Chondrocyte (in vitro differentiated cells): ENCODE results near the gene TBC1D9B. TPM values are rescaled to one million over a fixed set of nuclear protein-coding genes. Genes with fewer than 3 reads are reported as not detected.

Experiments
- DNase-seq: peaks from one replicate; pipeline ENCODE4 v3.0.0; 2021; ENCODE audit warnings: mixed read lengths, low spot score
- H3K27ac Mint-ChIP-seq: one replicate; pipeline ENCODE4 v1.8.0; 2021; ENCODE audit warnings: mild to moderate bottlenecking, moderate library complexity, mixed read lengths; ENCODE audit not compliant: unreplicated experiment
- H3K27me3 Mint-ChIP-seq: 2 replicates; pipeline ENCODE4 v1.8.0; 2021; ENCODE audit warnings: low read depth, mixed read lengths
- H3K36me3 Mint-ChIP-seq: 2 replicates; pipeline ENCODE4 v1.8.0; 2021; ENCODE audit warnings: low read depth, mixed read lengths
- H3K4me1 Mint-ChIP-seq: 2 replicates; pipeline ENCODE4 v1.8.0; 2021; ENCODE audit warnings: low read depth, mild to moderate bottlenecking, mixed read lengths
- H3K4me3 Mint-ChIP-seq: one replicate; pipeline ENCODE4 v1.8.0; 2021; ENCODE audit warnings: mild to moderate bottlenecking, moderate library complexity, mixed read lengths; ENCODE audit not compliant: unreplicated experiment
- H3K9me3 Mint-ChIP-seq: 2 replicates; pipeline ENCODE4 v1.8.0; 2021; ENCODE audit warnings: low read depth, mixed read lengths
- total RNA-seq: library from RNA; stranded (reverse); gene quantifications from 3 replicates; pipeline ENCODE4 v1.2.1, GENCODE V29; 2021
- TF ChIP-seq, protein P1 (sequence below): fragments of 200-600 bp; sonication (generic); IDR thresholded peaks from 2 replicates; pipeline ENCODE4 v1.5.0; 2021; ENCODE audit warnings: antibody characterized with exemption, mild to moderate bottlenecking, moderate library complexity

TBC1D9B gene
- total RNA-seq, 1 donor from 2014 or later = 118 TPM

DNA sequence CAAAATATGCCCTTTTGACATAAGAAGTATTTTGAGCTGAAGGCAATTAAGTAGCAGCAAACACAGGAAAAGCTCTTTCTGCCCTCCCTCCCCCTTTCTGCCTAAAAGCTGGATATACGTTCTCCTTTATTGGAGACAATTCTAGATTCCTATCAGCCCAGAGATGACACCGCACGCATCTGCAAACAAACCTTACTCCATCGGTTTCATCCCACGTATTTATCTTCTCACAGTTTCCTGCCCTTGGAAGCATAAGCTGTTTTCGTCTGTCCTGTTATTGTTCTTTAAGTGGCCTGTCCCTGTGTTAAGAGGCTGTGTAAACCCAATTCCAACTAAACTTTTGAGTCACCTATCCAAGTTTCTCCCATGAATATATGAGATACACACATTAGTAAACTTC lies 11.8 kb downstream of the TBC1D9B start:
- H3K4me3 Mint-ChIP-seq = no peak overlapping the region
- H3K4me1 Mint-ChIP-seq = no peaks in the 10 kb centered on the region
- no peak for DNase-seq
- TF ChIP-seq, protein P1, sequence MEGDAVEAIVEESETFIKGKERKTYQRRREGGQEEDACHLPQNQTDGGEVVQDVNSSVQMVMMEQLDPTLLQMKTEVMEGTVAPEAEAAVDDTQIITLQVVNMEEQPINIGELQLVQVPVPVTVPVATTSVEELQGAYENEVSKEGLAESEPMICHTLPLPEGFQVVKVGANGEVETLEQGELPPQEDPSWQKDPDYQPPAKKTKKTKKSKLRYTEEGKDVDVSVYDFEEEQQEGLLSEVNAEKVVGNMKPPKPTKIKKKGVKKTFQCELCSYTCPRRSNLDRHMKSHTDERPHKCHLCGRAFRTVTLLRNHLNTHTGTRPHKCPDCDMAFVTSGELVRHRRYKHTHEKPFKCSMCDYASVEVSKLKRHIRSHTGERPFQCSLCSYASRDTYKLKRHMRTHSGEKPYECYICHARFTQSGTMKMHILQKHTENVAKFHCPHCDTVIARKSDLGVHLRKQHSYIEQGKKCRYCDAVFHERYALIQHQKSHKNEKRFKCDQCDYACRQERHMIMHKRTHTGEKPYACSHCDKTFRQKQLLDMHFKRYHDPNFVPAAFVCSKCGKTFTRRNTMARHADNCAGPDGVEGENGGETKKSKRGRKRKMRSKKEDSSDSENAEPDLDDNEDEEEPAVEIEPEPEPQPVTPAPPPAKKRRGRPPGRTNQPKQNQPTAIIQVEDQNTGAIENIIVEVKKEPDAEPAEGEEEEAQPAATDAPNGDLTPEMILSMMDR = no peak
- peaks cover 23% of the 10 kb centered on the region for H3K36me3 Mint-ChIP-seq
- no peaks in the 10 kb centered on the region for H3K27me3 Mint-ChIP-seq
- H3K27ac Mint-ChIP-seq = no peak overlapping the region
- no peaks in the 10 kb centered on the region for H3K9me3 Mint-ChIP-seq

DNA sequence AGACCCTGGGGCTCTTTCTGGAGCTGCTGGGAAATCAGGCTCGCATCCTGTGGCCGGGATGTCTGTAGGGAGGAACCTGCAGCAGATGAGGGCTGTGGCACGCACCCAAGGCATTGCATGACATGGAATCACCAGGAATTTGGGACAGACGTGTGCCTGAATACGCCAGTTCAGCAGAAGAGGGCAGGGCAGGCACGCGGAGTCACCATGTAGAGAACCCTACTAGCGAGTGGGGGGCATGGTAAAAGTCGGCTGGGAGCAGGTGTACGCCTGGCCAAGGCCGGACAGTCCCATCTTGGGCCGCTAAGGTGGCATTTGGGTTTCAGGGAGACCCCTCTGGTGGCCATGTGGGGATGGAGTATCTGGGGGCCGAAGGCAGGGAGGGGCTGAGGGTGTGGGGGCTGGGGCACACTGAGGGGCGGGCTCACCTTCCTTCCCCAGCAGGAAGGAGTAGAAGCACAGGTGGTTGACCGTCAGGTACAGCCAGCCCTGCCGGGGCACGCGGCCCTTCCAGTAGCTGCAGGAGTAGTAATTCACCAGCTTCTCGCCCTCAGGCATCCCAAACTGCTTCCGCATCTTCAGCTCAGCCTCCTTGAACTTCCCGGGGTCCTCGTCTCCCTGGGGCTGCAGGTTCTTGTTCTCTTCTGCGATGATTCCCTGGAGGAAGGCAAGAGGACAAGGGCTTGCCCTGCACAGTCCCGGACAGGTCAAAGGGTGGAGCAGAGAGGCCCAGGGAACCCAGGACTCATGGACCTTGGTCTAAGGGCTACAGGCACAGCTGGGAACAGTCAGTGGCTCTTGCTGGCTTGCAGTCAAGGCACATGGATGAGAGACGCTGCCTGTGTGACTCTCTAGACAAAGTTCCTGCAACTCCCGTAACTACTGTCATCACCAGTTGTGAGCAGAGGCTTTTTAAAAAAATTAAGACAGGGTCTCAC lies 13.5 kb downstream of the TBC1D9B start:
- no peaks in the 10 kb centered on the region for H3K4me1 Mint-ChIP-seq
- H3K27ac Mint-ChIP-seq = no peak overlapping the region
- H3K4me3 Mint-ChIP-seq = no peak overlapping the region
- TF ChIP-seq, protein P1 = no peak
- H3K9me3 Mint-ChIP-seq = no peaks in the 10 kb centered on the region
- H3K27me3 Mint-ChIP-seq = no peaks in the 10 kb centered on the region
- DNase-seq = no peak
- H3K36me3 Mint-ChIP-seq = peaks cover 29% of the 10 kb centered on the region

DNA sequence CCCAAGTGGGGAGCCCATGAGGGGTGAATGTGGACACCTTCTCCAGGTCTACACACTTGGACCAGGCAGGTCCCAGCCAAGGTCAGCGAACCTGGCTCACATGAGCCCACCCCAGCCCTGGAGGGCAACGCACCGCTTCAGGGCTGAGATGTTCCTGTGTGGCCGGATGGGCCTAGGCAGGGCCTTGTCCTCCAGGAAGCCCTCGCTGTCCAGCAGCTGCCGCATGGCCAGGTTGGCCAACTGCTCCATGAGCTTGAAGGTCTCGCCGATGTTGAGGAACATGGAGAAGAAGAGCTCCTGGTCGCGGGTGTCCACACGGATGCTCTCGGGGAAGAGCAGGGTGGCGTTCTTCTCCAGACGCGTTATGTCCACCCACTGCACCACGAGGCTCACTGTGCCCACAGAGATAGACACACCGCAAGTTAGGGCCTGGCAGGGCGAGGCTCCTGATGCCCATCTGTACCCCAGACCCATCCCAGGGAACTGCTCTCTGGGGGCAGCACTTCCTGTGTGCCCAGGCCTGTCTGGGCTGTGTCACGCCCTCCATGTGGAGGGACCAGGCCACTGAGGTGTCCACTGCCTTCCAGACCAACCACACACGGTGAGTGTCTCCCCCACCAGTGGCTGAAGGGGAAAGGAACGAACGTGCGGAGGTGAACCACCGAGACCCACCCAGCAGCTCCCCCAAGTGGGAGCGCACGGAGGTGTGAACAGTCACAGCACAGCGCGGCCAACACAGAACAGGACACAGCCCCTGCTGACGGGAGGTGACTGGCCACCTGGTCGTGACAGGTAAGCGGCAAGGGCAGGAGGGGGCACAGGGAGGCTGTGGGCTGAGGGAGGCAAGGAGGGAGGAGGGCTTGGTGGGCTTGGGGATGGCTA lies 14.4 kb downstream of the TBC1D9B start:
- peaks cover 30% of the 10 kb centered on the region for H3K36me3 Mint-ChIP-seq
- TF ChIP-seq, protein P1 = no peak
- no peak for DNase-seq

DNA sequence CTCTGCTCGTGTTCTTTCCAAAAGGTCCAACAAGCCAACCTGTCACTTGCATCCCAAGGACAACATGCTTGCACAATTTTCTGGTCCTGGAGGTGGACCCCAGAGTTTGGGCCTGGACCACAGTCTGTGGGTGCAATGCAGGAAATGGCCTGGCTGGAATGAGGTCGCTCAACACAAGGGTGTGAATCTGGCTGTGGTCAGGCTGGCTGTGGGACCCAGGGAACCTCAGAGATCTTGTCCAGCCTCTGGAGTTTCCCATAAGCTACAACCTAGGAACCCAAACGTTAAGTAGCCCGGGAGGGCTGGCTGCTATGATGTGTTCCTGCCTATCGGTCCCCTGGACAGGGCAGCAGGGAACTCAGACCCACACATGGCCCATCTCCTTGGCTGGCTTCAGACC lies 15.4 kb downstream of the TBC1D9B start:
- H3K4me1 Mint-ChIP-seq = no peaks in the 10 kb centered on the region
- peaks cover 33% of the 10 kb centered on the region for H3K36me3 Mint-ChIP-seq
- no peak overlapping the region for H3K27ac Mint-ChIP-seq
- no peaks in the 10 kb centered on the region for H3K27me3 Mint-ChIP-seq
- TF ChIP-seq, protein P1 = no peak
- no peaks in the 10 kb centered on the region for H3K9me3 Mint-ChIP-seq
- H3K4me3 Mint-ChIP-seq = no peak overlapping the region
- no peak for DNase-seq

More for the DNA sequence above, 14.4 kb downstream of the TBC1D9B start:
- Mint-ChIP-seq H3K4me3 (no peak overlapping the region), H3K27me3 (no peaks in the 10 kb centered on the region), H3K9me3 (no peaks in the 10 kb centered on the region), H3K4me1 (no peaks in the 10 kb centered on the region), H3K27ac (no peak overlapping the region)
